Calu3 (cell line): ENCODE measurements around the gene ASIC5. TPM values are rescaled to one million over a fixed set of nuclear protein-coding genes. Genes with fewer than 3 reads are reported as not detected.
"Not testable (repeated sequence)": the region's sequence is repeated elsewhere in the genome, so short reads cannot be mapped to it uniquely, and the experiment has no call there.

Experiments
- BruUV-seq: library from RNA; stranded (reverse); fragments of 400-500 nt; replicated peaks from 2 replicates; lab custom pipeline; 2021; lab: Mats Ljungman, UMichigan
- CTCF ChIA-PET: fragments of 300-600 bp; sonication (Branson Sonifier 250); formaldehyde crosslinking; loops from one replicate; lab custom pipeline; 2022; ENCODE audit warnings: antibody characterized with exemption; lab: Charles Lee
- DNase-seq: peaks from one replicate; pipeline ENCODE4 v3.0.0; 2022
- H3K27ac Mint-ChIP-seq: one replicate; pipeline ENCODE4 v1.8.0; 2022; ENCODE audit warnings: mixed read lengths; ENCODE audit not compliant: unreplicated experiment
- H3K27me3 Mint-ChIP-seq: one replicate; pipeline ENCODE4 v1.8.0; 2022; ENCODE audit warnings: mixed read lengths; ENCODE audit not compliant: unreplicated experiment
- H3K36me3 Mint-ChIP-seq: one replicate; pipeline ENCODE4 v1.8.0; 2022; ENCODE audit warnings: mild to moderate bottlenecking, moderate library complexity, mixed read lengths; ENCODE audit not compliant: insufficient read depth, unreplicated experiment
- H3K4me1 Mint-ChIP-seq: one replicate; pipeline ENCODE4 v1.8.0; 2022; ENCODE audit warnings: mild to moderate bottlenecking, low read depth, mixed read lengths; ENCODE audit not compliant: unreplicated experiment
- H3K4me3 Mint-ChIP-seq: one replicate; pipeline ENCODE4 v1.8.0; 2022; ENCODE audit warnings: mild to moderate bottlenecking, low read depth, moderate library complexity, mixed read lengths; ENCODE audit not compliant: unreplicated experiment
- H3K9me3 Mint-ChIP-seq: one replicate; pipeline ENCODE4 v1.8.0; 2022; ENCODE audit warnings: low read depth, mixed read lengths; ENCODE audit not compliant: unreplicated experiment
- intact Hi-C: fragments of 100-400 bp; cut with micrococcal nuclease; formaldehyde crosslinking; loops from one replicate; pipeline ENCODE4 v1.10.0; 2022; ENCODE audit not compliant: unreplicated experiment
- total RNA-seq: library from RNA; stranded (reverse); gene quantifications from 2 replicates; pipeline ENCODE4 v1.2.3, GENCODE V29; 2022
- TF ChIP-seq, protein P1 (sequence below): fragments of 200-600 bp; IDR thresholded peaks from one replicate; pipeline ENCODE4 v1.8.0; 2022; ENCODE audit warnings: antibody characterized with exemption; ENCODE audit not compliant: unreplicated experiment

ASIC5 gene
- total RNA-seq, 1 experiment from 2014 or later, result not detected

DNA sequence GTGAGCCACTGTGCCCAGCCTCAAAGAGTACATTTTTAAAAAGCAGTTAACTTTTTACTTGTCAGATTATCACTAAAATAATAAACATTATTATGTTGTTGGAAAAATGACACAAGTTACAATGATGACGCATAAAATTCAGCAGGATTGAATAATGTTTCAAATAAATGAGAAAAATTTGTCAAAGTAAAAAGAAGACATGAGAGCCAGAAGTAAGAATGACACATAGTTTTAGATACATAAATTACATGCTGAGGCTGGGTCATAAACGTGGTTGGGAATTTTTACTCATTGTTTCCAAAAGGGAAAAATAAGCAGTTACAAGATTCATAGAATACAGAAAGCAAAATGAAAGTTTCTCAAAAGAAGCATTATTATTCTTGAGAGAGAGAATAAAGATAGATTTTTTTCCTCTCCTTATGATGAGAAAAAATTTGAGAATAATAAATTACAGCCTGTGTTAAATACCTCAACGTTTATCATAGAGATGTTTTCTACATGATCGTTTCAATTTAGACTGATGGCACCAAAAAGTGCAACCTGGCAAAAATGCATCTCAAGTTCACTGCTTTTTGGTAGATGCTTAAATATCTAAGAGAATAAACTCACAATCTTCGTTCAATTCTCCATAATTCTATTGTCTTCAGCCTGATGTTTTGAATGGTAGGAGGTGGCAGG lies 66.8 kb downstream of the ASIC5 start:
- Mint-ChIP-seq H3K27ac (no peak overlapping the region), H3K27me3 (no peaks in the 10 kb centered on the region), H3K9me3 (no peaks in the 10 kb centered on the region), H3K36me3 (no peaks in the 10 kb centered on the region), H3K4me3 (no peak overlapping the region), H3K4me1 (no peaks in the 10 kb centered on the region)
- intact Hi-C loops, result no loop called here
- BruUV-seq, result no TSS peak
- CTCF ChIA-PET, result no interaction called here
- DNase-seq, result no peak
- TF ChIP-seq, protein P1, sequence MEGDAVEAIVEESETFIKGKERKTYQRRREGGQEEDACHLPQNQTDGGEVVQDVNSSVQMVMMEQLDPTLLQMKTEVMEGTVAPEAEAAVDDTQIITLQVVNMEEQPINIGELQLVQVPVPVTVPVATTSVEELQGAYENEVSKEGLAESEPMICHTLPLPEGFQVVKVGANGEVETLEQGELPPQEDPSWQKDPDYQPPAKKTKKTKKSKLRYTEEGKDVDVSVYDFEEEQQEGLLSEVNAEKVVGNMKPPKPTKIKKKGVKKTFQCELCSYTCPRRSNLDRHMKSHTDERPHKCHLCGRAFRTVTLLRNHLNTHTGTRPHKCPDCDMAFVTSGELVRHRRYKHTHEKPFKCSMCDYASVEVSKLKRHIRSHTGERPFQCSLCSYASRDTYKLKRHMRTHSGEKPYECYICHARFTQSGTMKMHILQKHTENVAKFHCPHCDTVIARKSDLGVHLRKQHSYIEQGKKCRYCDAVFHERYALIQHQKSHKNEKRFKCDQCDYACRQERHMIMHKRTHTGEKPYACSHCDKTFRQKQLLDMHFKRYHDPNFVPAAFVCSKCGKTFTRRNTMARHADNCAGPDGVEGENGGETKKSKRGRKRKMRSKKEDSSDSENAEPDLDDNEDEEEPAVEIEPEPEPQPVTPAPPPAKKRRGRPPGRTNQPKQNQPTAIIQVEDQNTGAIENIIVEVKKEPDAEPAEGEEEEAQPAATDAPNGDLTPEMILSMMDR, result no peak

GRCh38 chr4:155797581-155797980 lies 68.5 kb downstream of the ASIC5 start:
- DNase-seq, H3K4me3 Mint-ChIP-seq, H3K9me3 Mint-ChIP-seq, CTCF ChIA-PET, H3K4me1 Mint-ChIP-seq, H3K36me3 Mint-ChIP-seq, BruUV-seq, H3K27ac Mint-ChIP-seq, H3K27me3 Mint-ChIP-seq, intact Hi-C loops: not testable (repeated sequence)

- TF ChIP-seq, protein P1, result no peak
- CTCF ChIA-PET, result no interaction called here
Observed at GRCh38 chr4:155795991-155796390, 70.1 kb downstream of the ASIC5 start.

DNA sequence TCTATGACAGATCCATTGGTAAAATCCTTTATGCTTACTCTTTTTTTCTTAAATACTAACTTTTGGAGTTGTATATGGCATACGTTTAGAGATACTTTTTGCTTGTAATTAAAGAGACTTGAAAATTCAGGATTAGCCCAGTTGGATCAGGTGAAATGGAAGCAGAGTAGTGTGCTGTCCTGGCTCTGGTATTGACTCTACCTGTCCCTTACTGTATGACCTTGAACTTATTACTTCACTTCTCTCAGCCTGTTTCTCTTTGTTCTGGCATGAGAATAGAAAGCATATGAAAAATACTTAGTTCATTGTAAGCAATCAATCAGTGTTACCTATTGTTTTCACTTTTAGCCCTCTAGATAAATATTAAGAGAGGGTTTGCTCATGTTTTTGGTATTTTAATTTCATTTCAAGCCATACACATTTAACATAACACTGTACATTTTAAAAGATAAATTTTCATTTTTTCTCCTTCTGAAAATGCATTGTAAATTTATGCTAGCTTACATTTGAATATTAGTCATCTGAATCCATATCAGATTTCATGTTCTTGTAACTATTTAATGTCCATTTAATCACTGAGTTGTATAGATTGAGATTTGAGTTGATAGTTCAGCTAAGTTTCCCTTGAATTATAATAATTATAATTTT lies 71.4 kb downstream of the ASIC5 start:
- Mint-ChIP-seq H3K9me3 (no peaks in the 10 kb centered on the region), H3K4me1 (no peaks in the 10 kb centered on the region), H3K36me3 (no peaks in the 10 kb centered on the region), H3K4me3 (no peak overlapping the region), H3K27me3 (no peaks in the 10 kb centered on the region), H3K27ac (no peak overlapping the region)
- intact Hi-C loops, result no loop called here
- CTCF ChIA-PET, result no interaction called here
- BruUV-seq, result no TSS peak
- DNase-seq, result no peak
- TF ChIP-seq, protein P1, result no peak

More at GRCh38 chr4:155795991-155796390, 70.1 kb downstream of the ASIC5 start:
- H3K4me3 Mint-ChIP-seq, result no peak overlapping the region
- no peaks in the 10 kb centered on the region for H3K36me3 Mint-ChIP-seq
- DNase-seq, result no peak
- no peak overlapping the region for H3K27ac Mint-ChIP-seq
- H3K27me3 Mint-ChIP-seq, result no peaks in the 10 kb centered on the region
- no peaks in the 10 kb centered on the region for H3K4me1 Mint-ChIP-seq
- H3K9me3 Mint-ChIP-seq, result no peaks in the 10 kb centered on the region
- intact Hi-C loops, result no loop called here
- BruUV-seq, result no TSS peak

GRCh38 chr4:155789982-155790381 lies 76.1 kb downstream of the ASIC5 start:
- Mint-ChIP-seq H3K4me1 (no peaks in the 10 kb centered on the region), H3K4me3 (no peak overlapping the region), H3K27me3 (no peaks in the 10 kb centered on the region), H3K27ac (no peak overlapping the region), H3K36me3 (peaks cover 5% of the 10 kb centered on the region), H3K9me3 (no peaks in the 10 kb centered on the region)
- no peak for DNase-seq
- intact Hi-C loops, result loop anchor here (10.0 kb wide), 1 partner anchor 95 kb away; no protein-coding TSS in a partner anchor
- BruUV-seq, result no TSS peak
- CTCF ChIA-PET, result no interaction called here
- TF ChIP-seq, protein P1, result no peak
